ENCODE measurements around the gene LGALS12. TPM values are rescaled to one million over a fixed set of nuclear protein-coding genes. Genes with fewer than 3 reads are reported as not detected.

Gene LGALS12
- total RNA-seq, 1 donor from 2014 or later = not detected

- H3K9me3 ChIP-seq (ENCODE audit: insufficient read depth, low read depth, low read length) = no peaks in the 10 kb centered on the region
- no peak overlapping the region for H3K27ac ChIP-seq (ENCODE audit: low read depth, low read length)
- peaks cover 3% of the 10 kb centered on the region for H3K36me3 Mint-ChIP-seq (ENCODE audit: low read depth, unreplicated experiment)
- no peaks in the 10 kb centered on the region for H3K4me1 Mint-ChIP-seq (ENCODE audit: low read depth, unreplicated experiment)
- no peak overlapping the region for H2AFZ ChIP-seq (ENCODE audit: low read depth, low read length)
- H3K4me3 ChIP-seq (ENCODE audit: insufficient read depth, low read depth, low read length) = no peak overlapping the region
- H3K27me3 ChIP-seq (ENCODE audit: insufficient read depth, low read length) = peaks cover 3% of the 10 kb centered on the region
- no peak overlapping the region for H3K27ac Mint-ChIP-seq (ENCODE audit: unreplicated experiment)
- peaks cover 6% of the 10 kb centered on the region for H3K9me3 Mint-ChIP-seq (ENCODE audit: unreplicated experiment)
- no peaks in the 10 kb centered on the region for H3K36me3 ChIP-seq (ENCODE audit: insufficient read depth, low read length)
- H3K27me3 Mint-ChIP-seq (ENCODE audit: low read depth, unreplicated experiment) = no peaks in the 10 kb centered on the region
- no peaks in the 10 kb centered on the region for H3K79me2 ChIP-seq (ENCODE audit: insufficient read depth, low read length)
- H4K20me1 ChIP-seq (ENCODE audit: insufficient read depth, low read length) = no peaks in the 10 kb centered on the region
- no peak overlapping the region for H3K9ac ChIP-seq (ENCODE audit: low read length)
- DNase-seq (ENCODE audit: low read depth) (no peak), FAIRE-seq (no peak)
- TF ChIP-seq CTCF (IDR thresholded peaks at IDR 0.05; ENCODE audit: insufficient read depth, low read depth, low read length) = no peak
- no peak for TF ChIP-seq EZH2 (IDR thresholded peaks at IDR 0.05; ENCODE audit: insufficient read depth, low read length)
- no peak overlapping the region for H3K4me3 Mint-ChIP-seq (ENCODE audit: unreplicated experiment)
- H3K4me1 ChIP-seq (ENCODE audit: insufficient read depth, low read length) = no peaks in the 10 kb centered on the region
- H3K4me2 ChIP-seq (ENCODE audit: low read length) = no peak overlapping the region
Observed at GRCh38 chr11:63462137-63462536, 43.7 kb upstream of the LGALS12 start.

GRCh38 chr11:63470311-63470710 lies 35.6 kb upstream of the LGALS12 start:
- no peak for TF ChIP-seq CTCF (IDR thresholded peaks at IDR 0.05; ENCODE audit: insufficient read depth, low read depth, low read length)
- TF ChIP-seq EZH2 (IDR thresholded peaks at IDR 0.05; ENCODE audit: insufficient read depth, low read length) = no peak
- no peak overlapping the region for H3K4me3 ChIP-seq (ENCODE audit: insufficient read depth, low read depth, low read length)
- no peaks in the 10 kb centered on the region for H3K36me3 ChIP-seq (ENCODE audit: insufficient read depth, low read length)
- peaks cover 3% of the 10 kb centered on the region for H3K36me3 Mint-ChIP-seq (ENCODE audit: low read depth, unreplicated experiment)
- no peak for FAIRE-seq
- H3K9me3 ChIP-seq (ENCODE audit: insufficient read depth, low read depth, low read length) = peaks cover 2% of the 10 kb centered on the region
- no peaks in the 10 kb centered on the region for H3K4me1 Mint-ChIP-seq (ENCODE audit: low read depth, unreplicated experiment)
- H3K27ac Mint-ChIP-seq (ENCODE audit: unreplicated experiment) = no peak overlapping the region
- H4K20me1 ChIP-seq (ENCODE audit: insufficient read depth, low read length) = no peaks in the 10 kb centered on the region
- peaks cover 41% of the 10 kb centered on the region for H3K9me3 Mint-ChIP-seq (ENCODE audit: unreplicated experiment)
- H3K4me1 ChIP-seq (ENCODE audit: insufficient read depth, low read length) = no peaks in the 10 kb centered on the region
- no peak overlapping the region for H3K4me3 Mint-ChIP-seq (ENCODE audit: unreplicated experiment)
- H3K27me3 Mint-ChIP-seq (ENCODE audit: low read depth, unreplicated experiment) = peaks cover 3% of the 10 kb centered on the region
- no peak overlapping the region for H3K4me2 ChIP-seq (ENCODE audit: low read length)
- H3K27ac ChIP-seq (ENCODE audit: low read depth, low read length) = no peak overlapping the region
- no peaks in the 10 kb centered on the region for H3K79me2 ChIP-seq (ENCODE audit: insufficient read depth, low read length)
- no peak overlapping the region for H3K9ac ChIP-seq (ENCODE audit: low read length)
- no peak overlapping the region for H2AFZ ChIP-seq (ENCODE audit: low read depth, low read length)
- DNase-seq (ENCODE audit: low read depth) = no peak
- H3K27me3 ChIP-seq (ENCODE audit: insufficient read depth, low read length) = no peaks in the 10 kb centered on the region

GRCh38 chr11:63472372-63472771 lies 33.5 kb upstream of the LGALS12 start:
- Mint-ChIP-seq H3K36me3 (ENCODE audit: low read depth, unreplicated experiment) (no peaks in the 10 kb centered on the region), H3K27me3 (ENCODE audit: low read depth, unreplicated experiment) (peaks cover 3% of the 10 kb centered on the region), H3K27ac (ENCODE audit: unreplicated experiment) (no peak overlapping the region), H3K9me3 (ENCODE audit: unreplicated experiment) (peaks cover 38% of the 10 kb centered on the region), H3K4me1 (ENCODE audit: low read depth, unreplicated experiment) (no peaks in the 10 kb centered on the region), H3K4me3 (ENCODE audit: unreplicated experiment) (no peak overlapping the region)
- H2AFZ ChIP-seq (ENCODE audit: low read depth, low read length) = no peak overlapping the region
- H4K20me1 ChIP-seq (ENCODE audit: insufficient read depth, low read length) = no peaks in the 10 kb centered on the region
- H3K9ac ChIP-seq (ENCODE audit: low read length) = no peak overlapping the region
- no peak overlapping the region for H3K4me2 ChIP-seq (ENCODE audit: low read length)
- H3K9me3 ChIP-seq (ENCODE audit: insufficient read depth, low read depth, low read length) = peaks cover 2% of the 10 kb centered on the region
- no peaks in the 10 kb centered on the region for H3K4me1 ChIP-seq (ENCODE audit: insufficient read depth, low read length)
- TF ChIP-seq EZH2 (IDR thresholded peaks at IDR 0.05; ENCODE audit: insufficient read depth, low read length) (no peak), CTCF (IDR thresholded peaks at IDR 0.05; ENCODE audit: insufficient read depth, low read depth, low read length) (no peak)
- FAIRE-seq (no peak), DNase-seq (ENCODE audit: low read depth) (no peak)
- no peaks in the 10 kb centered on the region for H3K79me2 ChIP-seq (ENCODE audit: insufficient read depth, low read length)
- no peaks in the 10 kb centered on the region for H3K36me3 ChIP-seq (ENCODE audit: insufficient read depth, low read length)
- H3K27ac ChIP-seq (ENCODE audit: low read depth, low read length) = no peak overlapping the region
- no peak overlapping the region for H3K4me3 ChIP-seq (ENCODE audit: insufficient read depth, low read depth, low read length)
- no peaks in the 10 kb centered on the region for H3K27me3 ChIP-seq (ENCODE audit: insufficient read depth, low read length)

Measured in astrocyte (in vitro differentiated cells and primary cell).